HepG2 (cell line): ENCODE data around the gene SNX18.

Experiments used
- HOXA3 ChIP-seq: sonication (generic); formaldehyde crosslinking; IDR thresholded peaks from 2 replicates; pipeline ENCODE4 v1.5.0; 2020; ENCODE audit warnings: missing genetic modification reagents
- POLR2AphosphoS2 ChIP-seq: IDR thresholded peaks from 2 replicates; pipeline ENCODE4 v1.6.1; 2011; ENCODE audit warnings: low read depth, low read length, improper control_type of control experiment
- ZNF232 ChIP-seq: sonication (generic); formaldehyde crosslinking; IDR thresholded peaks from 2 replicates; pipeline ENCODE4 v1.4.0; 2020; ENCODE audit warnings: missing genetic modification reagents, borderline replicate concordance
- ZNF33A ChIP-seq: sonication (generic); formaldehyde crosslinking; IDR thresholded peaks from 2 replicates; pipeline ENCODE4 v1.5.1; 2020; ENCODE audit warnings: missing genetic modification reagents, mild to moderate bottlenecking, moderate library complexity, borderline replicate concordance

- TF ChIP-seq HOXA3 (CRISPR knock-in tag) (no peak), ZNF33A (CRISPR knock-in tag) (no peak), ZNF232 (CRISPR knock-in tag) (no peak), POLR2AphosphoS2 (no peak)
Observed at GRCh38 chr5:54524704-54525103, 7.1 kb downstream of the SNX18 start.
